Coronary artery (tissue), 2 donors: ENCODE data around the gene JARID2.

Experiments used
- DNase-seq: peaks from one replicate; pipeline ENCODE4 v3.0.0-alpha.2; 2017; ENCODE audit warnings: low spot score
- H3K27ac ChIP-seq, 2 donors: fragments of 200-600 bp; sonication (generic); one replicate each; pipeline ENCODE4 v1.5.1; 2016 to 2019
- H3K4me3 ChIP-seq: fragments of 200-600 bp; sonication (generic); 2 replicates; pipeline ENCODE4 v1.5.1; 2016; ENCODE audit warnings: mild to moderate bottlenecking, moderate library complexity
- CTCF ChIP-seq: fragments of 200-600 bp; sonication (generic); IDR thresholded peaks from one replicate; pipeline ENCODE4 v1.5.1; 2019; ENCODE audit warnings: antibody characterized with exemption

Gene JARID2

GRCh38 chr6:15470746-15471145 lies 224.9 kb downstream of the JARID2 start:
- H3K4me3 ChIP-seq, result no peak overlapping the region
- no peak for TF ChIP-seq CTCF
- DNase-seq, result no peak
- H3K27ac ChIP-seq, result no peak overlapping the region

GRCh38 chr6:15472621-15473020 lies 226.8 kb downstream of the JARID2 start:
- H3K4me3 ChIP-seq, result no peak overlapping the region
- no peak for TF ChIP-seq CTCF
- no peak overlapping the region for H3K27ac ChIP-seq
- no peak for DNase-seq

- no peak for DNase-seq
- H3K27ac ChIP-seq, result peak overlapping the region in 1 of 2 donors; percentile 5
- no peak overlapping the region for H3K4me3 ChIP-seq
- TF ChIP-seq CTCF, result no peak
Observed at GRCh38 chr6:15473174-15473573, 227.3 kb downstream of the JARID2 start.

GRCh38 chr6:15473741-15474161 lies 227.9 kb downstream of the JARID2 start:
- H3K27ac ChIP-seq, result peak overlapping the region in 1 of 2 donors; percentile 5
- H3K4me3 ChIP-seq, result no peak overlapping the region
- DNase-seq, result no peak
- no peak for TF ChIP-seq CTCF

GRCh38 chr6:15474196-15474595 lies 228.3 kb downstream of the JARID2 start:
- Histone ChIP-seq H3K27ac (peak overlapping the region in 1 of 2 donors; percentile 5), H3K4me3 (no peak overlapping the region)
- DNase-seq, result no peak
- no peak for TF ChIP-seq CTCF

- Histone ChIP-seq H3K4me3 (no peak overlapping the region), H3K27ac (no peak overlapping the region)
- no peak for TF ChIP-seq CTCF
- DNase-seq, result no peak
Observed at GRCh38 chr6:15475261-15475660, 229.4 kb downstream of the JARID2 start.

- TF ChIP-seq CTCF, result no peak
- Histone ChIP-seq H3K4me3 (no peak overlapping the region), H3K27ac (peak overlapping the region; percentile 58 to 70)
- no peak for DNase-seq
Observed at GRCh38 chr6:15475872-15476271, 230.0 kb downstream of the JARID2 start.
